GM19328 (cell line): Measurements from ENCODE around the gene FXYD3.
"Not testable (repeated sequence)": the region's sequence is repeated elsewhere in the genome, so short reads cannot be mapped to it uniquely, and the experiment has no call there.

Experiments
- ATAC-seq: cut with Tn5 transposase; IDR thresholded peaks from one replicate; pipeline ENCODE4 v1.9.1; 2021; ENCODE audit warnings: mild to moderate bottlenecking, moderate library complexity; ENCODE audit not compliant: unreplicated experiment

FXYD3 gene

GRCh38 chr19:35123573-35123972 is 8.0 kb downstream of the FXYD3 start:
- no peak for ATAC-seq

DNA sequence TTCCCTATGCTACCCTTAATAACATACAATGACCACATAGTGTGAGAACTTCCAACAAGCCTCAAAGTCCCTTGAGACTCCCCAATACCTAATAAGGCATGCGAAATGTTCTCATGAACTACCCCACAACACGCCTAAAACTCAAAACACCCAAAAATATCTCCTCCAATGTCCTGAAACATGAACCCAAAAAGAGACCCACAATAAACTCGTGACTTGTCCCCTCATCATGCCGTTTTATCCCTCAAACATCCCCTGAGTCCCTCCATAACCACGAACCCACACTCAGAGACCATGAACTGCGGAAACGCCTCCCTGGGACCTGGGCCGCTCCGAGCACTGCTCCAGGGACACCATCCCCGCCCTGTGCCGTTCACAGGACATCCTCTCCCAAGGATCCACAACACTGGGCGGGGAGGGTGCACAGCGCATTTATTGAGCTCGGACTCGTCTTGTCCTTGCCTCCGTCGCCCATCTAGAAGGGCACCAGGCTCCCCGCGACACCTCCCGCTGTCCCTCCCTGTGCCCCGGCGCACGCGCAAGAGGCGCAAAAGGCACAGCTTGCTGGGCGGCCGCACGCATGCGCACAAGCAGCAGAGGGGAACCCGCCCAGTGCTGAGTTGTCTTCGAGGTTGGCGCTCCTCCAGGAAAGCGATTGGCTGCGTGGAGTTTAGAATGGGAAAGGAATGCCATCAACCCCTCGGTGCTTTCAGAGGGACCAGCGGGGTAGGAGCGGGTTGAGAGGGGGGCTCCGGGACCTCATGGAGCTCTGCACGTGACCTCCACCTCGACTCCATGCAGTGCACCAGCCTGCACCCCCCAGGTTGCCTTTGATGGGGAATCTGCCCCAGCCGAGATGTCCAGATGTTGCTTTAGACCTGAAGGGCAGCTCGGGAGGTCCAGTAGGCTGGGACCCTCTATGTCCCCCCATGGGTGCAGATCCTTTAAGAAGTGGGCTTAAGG is 8.8 kb downstream of the FXYD3 start:
- no peak for ATAC-seq

- ATAC-seq: no peak
Observed at GRCh38 chr19:35125270-35125717, 9.7 kb downstream of the FXYD3 start.

DNA sequence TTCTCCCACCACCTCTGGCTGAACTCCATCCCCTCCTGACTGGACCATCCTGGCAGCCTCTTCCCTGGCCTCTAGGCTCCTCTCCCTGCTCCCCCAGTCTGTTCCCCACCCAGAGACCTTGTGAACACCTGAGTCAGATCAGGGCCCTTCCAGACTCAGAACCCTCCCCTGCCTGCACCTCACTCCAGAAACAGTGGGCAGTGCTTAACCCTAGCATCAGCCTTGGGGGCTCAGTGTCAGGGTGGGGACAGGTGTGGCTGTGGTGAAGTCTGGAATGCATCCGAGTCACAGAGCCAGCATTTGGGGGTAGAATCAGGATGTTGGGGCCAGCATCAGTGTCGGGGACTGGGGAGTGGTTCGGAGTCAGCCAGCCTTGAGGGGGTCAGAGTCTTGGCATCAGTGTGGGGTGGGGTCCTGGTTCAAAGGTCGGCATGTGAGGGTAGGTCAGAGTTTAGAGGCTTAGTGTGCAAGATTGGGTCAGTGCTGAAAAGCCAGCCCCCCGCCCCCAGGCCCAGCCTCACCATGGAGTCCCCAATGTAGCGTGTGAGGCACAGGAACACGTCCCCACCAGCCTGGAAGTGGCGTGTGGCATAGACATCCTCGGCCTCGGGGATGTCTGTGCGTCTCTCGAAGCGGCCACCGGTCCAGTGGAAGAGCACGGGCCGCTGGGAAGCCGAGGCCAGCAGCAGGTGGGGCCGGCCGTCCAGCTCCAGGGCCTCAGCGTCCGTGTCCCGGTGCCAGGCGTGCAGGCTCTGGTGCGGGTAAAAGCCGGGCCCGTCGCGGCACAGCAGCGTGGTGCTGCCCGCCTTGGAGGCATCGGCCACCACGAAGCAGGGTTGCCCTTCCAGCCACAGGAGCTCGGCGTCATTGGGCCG is 10.4 kb downstream of the FXYD3 start:
- no peak for ATAC-seq

DNA sequence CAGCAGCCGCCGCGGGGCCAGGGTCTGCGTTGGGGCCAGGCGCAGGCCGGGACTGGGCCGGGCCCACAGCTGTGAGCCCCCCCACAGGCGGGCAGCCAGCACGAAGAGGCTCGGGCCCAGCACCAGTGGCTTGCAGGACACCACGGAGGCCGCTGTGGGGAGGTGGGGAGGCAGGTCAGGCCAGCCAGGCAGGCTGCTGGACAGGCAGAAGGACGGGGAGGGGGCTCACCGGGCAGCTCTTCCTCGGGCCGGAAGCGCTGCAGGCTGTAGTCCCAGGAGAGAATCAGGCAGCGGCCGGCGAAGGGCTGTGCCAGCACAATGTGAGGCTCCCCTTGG is 11.0 kb downstream of the FXYD3 start:
- no peak for ATAC-seq

GRCh38 chr19:35127871-35128270 is 12.2 kb downstream of the FXYD3 start:
- no peak for ATAC-seq

DNA sequence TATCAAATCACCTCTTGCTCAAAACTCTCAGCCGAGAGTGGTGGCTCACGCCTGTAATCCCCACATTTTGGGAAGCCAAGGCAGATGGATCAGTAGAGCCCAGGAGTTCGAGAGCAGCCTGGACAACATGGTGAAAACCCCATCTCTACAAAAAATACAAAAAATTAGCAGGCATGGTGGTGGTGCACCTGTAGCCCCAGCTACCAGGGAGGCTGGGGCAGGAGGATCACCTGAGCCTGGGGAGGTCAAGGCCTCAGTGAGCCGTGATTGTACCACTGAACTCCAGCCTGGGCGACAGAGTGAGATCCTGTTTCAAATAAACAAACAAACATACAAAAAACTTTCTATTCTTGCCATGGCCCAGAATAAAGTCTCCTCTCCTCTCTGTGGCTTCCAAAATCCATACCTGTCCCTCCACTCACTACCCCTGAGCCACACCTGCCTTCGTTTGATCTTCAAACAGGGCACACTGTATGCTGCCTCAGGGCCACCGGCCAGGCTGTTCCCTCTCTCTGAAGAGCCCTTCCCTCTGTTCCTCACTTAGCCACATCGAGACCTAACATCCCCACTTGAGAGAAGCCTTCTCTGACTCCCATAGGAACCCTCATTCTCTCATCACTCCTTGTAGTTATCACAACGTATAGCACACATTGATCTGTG is 12.9 kb downstream of the FXYD3 start:
- ATAC-seq: no peak

GRCh38 chr19:35129724-35130274 is 14.2 kb downstream of the FXYD3 start:
- ATAC-seq: not testable (repeated sequence)

DNA sequence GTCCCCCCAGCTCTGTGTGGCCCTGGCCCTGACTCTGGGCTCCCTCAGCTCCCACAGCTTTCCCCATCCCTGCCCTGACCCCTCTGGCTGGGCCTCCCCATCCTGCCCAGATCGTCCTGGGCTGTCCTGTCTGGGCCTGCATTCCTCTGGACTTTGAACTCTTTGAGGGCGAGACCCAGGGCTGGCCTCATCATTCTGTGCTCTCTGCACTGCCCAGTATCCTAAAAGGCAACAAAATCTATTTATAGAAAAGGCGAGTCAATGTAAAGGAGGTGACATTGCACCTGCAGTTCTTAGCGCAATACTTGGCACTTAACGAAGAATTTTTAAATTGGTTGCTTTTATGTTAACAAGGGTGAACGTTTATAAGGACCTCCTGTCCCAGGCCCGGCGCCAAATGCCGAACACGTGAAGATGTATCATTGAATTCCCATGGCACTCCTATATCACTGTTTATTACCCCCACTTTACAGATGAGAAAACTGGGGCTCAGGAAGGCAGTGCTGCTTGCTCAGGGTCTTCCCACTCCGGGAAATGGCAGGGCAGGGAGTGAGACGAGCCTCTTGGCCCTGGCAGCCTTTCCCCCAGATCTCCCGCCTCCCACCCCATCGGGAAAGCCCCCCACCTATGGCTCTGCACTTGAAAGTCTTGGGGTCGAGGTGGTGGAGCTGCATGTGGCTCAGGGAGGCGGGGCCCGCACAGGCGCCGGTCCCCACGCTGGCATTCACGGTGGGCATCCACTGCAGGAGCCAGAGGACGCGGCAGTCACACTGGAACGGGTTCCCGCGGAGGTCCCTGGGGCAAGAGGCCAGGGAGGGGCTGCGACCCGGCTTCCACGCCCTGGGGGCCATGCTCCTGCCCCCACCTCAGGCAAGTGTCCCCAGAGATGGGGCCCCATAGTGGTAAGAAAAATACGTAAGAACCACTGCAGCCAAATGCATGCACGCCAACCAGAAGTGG is 15.4 kb downstream of the FXYD3 start:
- ATAC-seq: no peak

DNA sequence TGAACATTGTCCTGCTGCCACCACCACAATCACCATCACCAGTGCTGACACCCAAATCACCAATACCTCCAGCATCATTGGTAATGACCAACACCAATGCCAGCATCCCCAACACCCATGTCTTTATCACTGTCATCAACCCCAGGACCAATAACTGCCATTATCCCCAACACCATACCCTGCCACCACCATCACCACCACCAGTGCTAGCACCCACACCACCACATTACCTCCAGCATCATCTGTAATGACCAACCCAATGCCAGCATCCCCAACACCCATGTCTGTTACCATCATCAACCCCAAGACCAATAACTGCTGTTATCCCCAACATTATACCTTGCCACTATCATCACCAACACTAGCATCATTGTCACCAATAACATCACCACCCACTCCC is 16.6 kb downstream of the FXYD3 start:
- no peak for ATAC-seq

DNA sequence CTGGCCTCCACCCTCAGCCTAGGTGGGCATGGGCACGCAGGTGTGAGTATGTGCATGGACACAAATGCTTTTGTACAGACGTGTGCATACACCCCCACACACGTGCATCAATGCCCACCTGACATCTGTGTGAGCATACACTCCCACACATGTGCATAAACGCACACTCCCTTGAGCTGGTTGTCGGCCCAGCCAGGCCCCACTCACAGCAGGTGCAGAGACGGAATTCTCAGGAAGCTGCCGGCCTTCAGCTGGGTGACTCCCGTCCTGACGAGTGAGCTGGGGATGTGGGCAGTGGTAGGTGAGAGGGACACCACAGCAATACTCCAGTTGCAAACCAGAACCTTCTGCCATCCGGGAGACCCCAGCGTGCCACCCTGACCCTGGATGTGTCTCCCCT is 18.2 kb downstream of the FXYD3 start:
- ATAC-seq: no peak

DNA sequence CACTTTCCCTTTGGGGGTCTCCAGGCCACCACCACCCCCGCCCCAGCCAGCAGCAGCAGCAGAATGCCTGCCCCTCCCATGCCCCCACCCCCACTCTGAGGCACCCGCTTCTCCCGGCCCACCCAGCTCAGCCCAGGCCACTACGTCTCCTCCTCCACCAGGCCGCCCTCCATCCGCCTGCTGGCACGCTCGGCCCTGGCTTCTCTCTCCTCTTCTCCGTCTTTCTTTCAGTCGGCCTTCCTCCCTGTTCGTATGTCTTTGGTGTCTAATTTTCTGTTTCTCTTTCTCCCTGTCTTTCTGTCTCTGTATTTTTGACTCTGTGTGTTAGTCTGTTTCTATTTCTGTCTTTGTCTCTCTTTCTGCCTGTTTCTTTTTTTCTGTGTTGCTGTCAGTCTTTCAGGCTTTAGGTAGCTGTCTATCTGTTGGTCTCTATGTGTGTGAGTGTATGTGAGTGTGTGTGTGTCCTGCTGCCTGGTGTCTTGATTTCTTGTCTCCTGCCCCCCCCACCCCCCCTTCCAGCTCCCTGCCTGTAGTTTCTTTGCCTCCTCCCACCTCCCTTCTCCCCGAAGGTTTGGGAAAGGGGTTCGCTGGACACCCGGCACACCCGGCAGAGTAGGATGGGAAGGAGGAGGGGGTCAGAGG is 19.1 kb downstream of the FXYD3 start, which contains the start of gene LGI4:
TSS of gene LGI4 (minus strand) at position 459 of the 642 bp plus-strand sequence. CDS start at position 80, 379 bp downstream.
- ATAC-seq: no peak

DNA sequence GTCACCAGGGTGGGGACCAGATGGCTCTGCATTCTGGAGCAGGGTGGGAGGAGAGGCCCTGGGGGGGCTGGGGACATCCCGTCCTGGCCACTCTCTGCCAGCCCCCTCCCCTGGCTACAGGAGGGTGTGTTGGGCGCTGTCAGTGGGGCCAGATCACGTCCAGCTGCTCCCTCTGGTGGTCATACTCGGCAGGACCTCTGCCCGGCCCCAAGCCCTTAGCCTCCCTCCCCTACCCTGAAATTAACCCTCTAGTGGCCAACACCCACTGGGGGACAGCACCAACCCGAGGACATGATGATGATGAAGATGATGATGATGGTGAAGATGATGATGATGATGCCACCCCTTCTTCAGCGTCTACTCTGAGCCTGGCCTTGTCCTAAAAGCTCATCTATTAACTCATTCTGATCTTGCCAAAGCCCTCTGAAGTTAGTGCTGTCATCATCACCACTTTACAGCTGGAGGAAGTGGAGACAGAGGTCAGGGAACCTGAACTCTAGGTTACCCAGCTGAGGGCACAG is 19.8 kb downstream of the FXYD3 start:
- ATAC-seq: no peak

- no peak for ATAC-seq
Observed at GRCh38 chr19:35136231-35136630, 20.6 kb downstream of the FXYD3 start.

GRCh38 chr19:35136977-35137702 is 21.5 kb downstream of the FXYD3 start:
- ATAC-seq: no peak

- ATAC-seq: no peak
Observed at GRCh38 chr19:35138305-35138892, 22.8 kb downstream of the FXYD3 start, which contains the start of gene FXYD1. Gene FXYD1, plus strand, starts transcription at chr19:35138824. Its CDS starts 1,256 bp downstream, at chr19:35140080.

- ATAC-seq: no peak
Observed at GRCh38 chr19:35140207-35140961, 24.8 kb downstream of the FXYD3 start.
